Prostate gland (tissue), 2 donors: Measurements from ENCODE around the gene M1AP.

Experiments used
- POLR2A ChIP-seq: fragments of 450-650 bp; IDR thresholded peaks from one replicate; pipeline ENCODE4 v1.6.1; 2016; ENCODE audit warnings: antibody characterized with exemption, mild to moderate bottlenecking
- TF ChIP-seq, protein P1 (sequence below), 4 experiments: fragments of 200-600 bp in 2 of 4; fragments of 450-650 bp in 2 of 4; sonication (generic) in 2 of 4; IDR thresholded peaks; 1 replicate in 3 of 4; 2 replicates in 1 of 4; pipeline ENCODE4 v1.5.1; 2016 to 2019; ENCODE audit warnings: antibody characterized with exemption in 4 of 4, mild to moderate bottlenecking in 2 of 4, moderate library complexity in 2 of 4

GRCh38 chr2:74532222-74532621 is 115.9 kb downstream of the M1AP start:
- no peak for TF ChIP-seq POLR2A
- TF ChIP-seq, protein P1, sequence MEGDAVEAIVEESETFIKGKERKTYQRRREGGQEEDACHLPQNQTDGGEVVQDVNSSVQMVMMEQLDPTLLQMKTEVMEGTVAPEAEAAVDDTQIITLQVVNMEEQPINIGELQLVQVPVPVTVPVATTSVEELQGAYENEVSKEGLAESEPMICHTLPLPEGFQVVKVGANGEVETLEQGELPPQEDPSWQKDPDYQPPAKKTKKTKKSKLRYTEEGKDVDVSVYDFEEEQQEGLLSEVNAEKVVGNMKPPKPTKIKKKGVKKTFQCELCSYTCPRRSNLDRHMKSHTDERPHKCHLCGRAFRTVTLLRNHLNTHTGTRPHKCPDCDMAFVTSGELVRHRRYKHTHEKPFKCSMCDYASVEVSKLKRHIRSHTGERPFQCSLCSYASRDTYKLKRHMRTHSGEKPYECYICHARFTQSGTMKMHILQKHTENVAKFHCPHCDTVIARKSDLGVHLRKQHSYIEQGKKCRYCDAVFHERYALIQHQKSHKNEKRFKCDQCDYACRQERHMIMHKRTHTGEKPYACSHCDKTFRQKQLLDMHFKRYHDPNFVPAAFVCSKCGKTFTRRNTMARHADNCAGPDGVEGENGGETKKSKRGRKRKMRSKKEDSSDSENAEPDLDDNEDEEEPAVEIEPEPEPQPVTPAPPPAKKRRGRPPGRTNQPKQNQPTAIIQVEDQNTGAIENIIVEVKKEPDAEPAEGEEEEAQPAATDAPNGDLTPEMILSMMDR (IDR thresholded peaks at IDR 0.05): peak in 2 of 4 experiments; percentile 31
